CD4-positive, alpha-beta memory T cell (primary cell): ENCODE measurements around the gene LDLR. TPM values are rescaled to one million over a fixed set of nuclear protein-coding genes. Genes with fewer than 3 reads are reported as not detected.

ENCODE experiments used
- CTCF ChIA-PET: fragments of 350-600 bp; sonication (Branson Sonifier 250); formaldehyde crosslinking; loops from one replicate; lab custom pipeline; 2021; ENCODE audit warnings: inconsistent platforms; ENCODE audit not compliant: partially characterized antibody; lab: Charles Lee
- POLR2A ChIA-PET: fragments of 350-600 bp; sonication (Branson Sonifier 250); formaldehyde crosslinking; loops from one replicate; lab custom pipeline; 2021; ENCODE audit not compliant: partially characterized antibody; lab: Charles Lee
- DNase-seq, 5 donors: peaks; one replicate each; pipeline versions ENCODE4 v3.0.0 to v3.0.0-alpha.2; 2020 to 2022; ENCODE audit warnings: mixed read lengths in 1 of 5
- H3K27ac ChIP-seq: one replicate; pipeline ENCODE4 v1.7.0; 2013; ENCODE audit warnings: low read depth, low read length
- H3K27me3 ChIP-seq: 2 replicates; pipeline ENCODE4 v1.7.0; 2013; ENCODE audit warnings: mild to moderate bottlenecking, low read length, moderate library complexity; ENCODE audit not compliant: insufficient read depth
- H3K36me3 ChIP-seq: 2 replicates; pipeline ENCODE4 v1.7.0; 2013; ENCODE audit warnings: mild to moderate bottlenecking, low read length, moderate library complexity; ENCODE audit not compliant: insufficient read depth
- H3K4me1 ChIP-seq: 2 replicates; pipeline ENCODE4 v1.7.0; 2013; ENCODE audit warnings: mild to moderate bottlenecking, low read length, moderate library complexity; ENCODE audit not compliant: insufficient read depth
- H3K4me3 ChIP-seq, 2 donors: one replicate each; pipeline ENCODE4 v1.7.0; 2013; ENCODE audit warnings: low read length in 2 of 2, mild to moderate bottlenecking in 1 of 2
- H3K9me3 ChIP-seq, 2 donors: one replicate each; pipeline ENCODE4 v1.7.0; 2013; ENCODE audit warnings: low read length in 2 of 2, control low read depth in 1 of 2; ENCODE audit not compliant: control insufficient read depth in 1 of 2
- H3K27ac Mint-ChIP-seq, 7 donors: one replicate each; pipeline ENCODE4 v1.8.0; 2020 to 2021; ENCODE audit warnings: mixed read lengths in 7 of 7, mild to moderate bottlenecking in 6 of 7, inconsistent platforms in 3 of 7, moderate library complexity in 3 of 7
- H3K27me3 Mint-ChIP-seq, 2 donors: one replicate each; pipeline ENCODE4 v1.8.0; 2020 to 2021; ENCODE audit warnings: mixed read lengths in 2 of 2
- H3K36me3 Mint-ChIP-seq, 2 donors: one replicate each; pipeline ENCODE4 v1.8.0; 2020 to 2021; ENCODE audit warnings: mixed read lengths in 2 of 2, inconsistent platforms in 1 of 2, mild to moderate bottlenecking in 1 of 2
- H3K4me1 Mint-ChIP-seq, 4 donors: one replicate each; pipeline ENCODE4 v1.8.0; 2020 to 2021; ENCODE audit warnings: mixed read lengths in 4 of 4, mild to moderate bottlenecking in 1 of 4
- H3K4me3 Mint-ChIP-seq, 8 donors: one replicate each; pipeline ENCODE4 v1.8.0; 2020 to 2021; ENCODE audit warnings: mixed read lengths in 8 of 8, mild to moderate bottlenecking in 7 of 8, moderate library complexity in 6 of 8, inconsistent platforms in 3 of 8
- H3K9me3 Mint-ChIP-seq, 8 donors: one replicate each; pipeline ENCODE4 v1.8.0; 2020 to 2021; ENCODE audit warnings: mixed read lengths in 8 of 8, mild to moderate bottlenecking in 5 of 8, inconsistent platforms in 3 of 8, moderate library complexity in 1 of 8
- intact Hi-C: fragments of 100-400 bp; cut with micrococcal nuclease; formaldehyde crosslinking; loops from one replicate; pipeline ENCODE4 v1.15.1; 2023
- microRNA-seq: library from miRNA; unstranded; fragments of <30 nt; microRNA quantifications from one replicate; pipeline ENCODE4 v1.2.0, GENCODE V29; 2021; ENCODE audit warnings: borderline replicate concordance, borderline number of aligned reads, borderline microRNAs expressed, mixed read lengths
- polyA plus RNA-seq, 2 donors: library from polyadenylated mRNA; unstranded; fragments of 300-500 nt; fragmentation: Illumina TruSeq; gene quantifications; one replicate each; pipeline ENCODE4 v1.2.3, GENCODE V29; 2021
- total RNA-seq, 2 experiments: library from RNA; stranded (reverse); gene quantifications; one replicate each; pipeline ENCODE4 v1.2.3, GENCODE V29; 2021

LDLR gene
- total and polyA plus RNA-seq, 4 experiments from 2014 or later, result 4.4 to 27.0 (median 15.4) TPM

- Histone ChIP-seq H3K27ac (no peak overlapping the region), H3K27me3 (no peaks in the 10 kb centered on the region), H3K4me1 (peaks cover 9% of the 10 kb centered on the region), H3K4me3 (no peak overlapping the region), H3K9me3 (no peaks in the 10 kb centered on the region), H3K36me3 (no peaks in the 10 kb centered on the region)
- no peak overlapping the region for H3K4me3 Mint-ChIP-seq
- DNase-seq, result no peak
- CTCF ChIA-PET, result no interaction called here
- H3K36me3 Mint-ChIP-seq, result no peaks in the 10 kb centered on the region
- peaks cover 3 to 15% (median 7%) of the 10 kb centered on the region in 4 donors for H3K4me1 Mint-ChIP-seq
- H3K27ac Mint-ChIP-seq, result no peak overlapping the region
- peaks cover 0 to 4% of the 10 kb centered on the region in 2 donors for H3K27me3 Mint-ChIP-seq
- POLR2A ChIA-PET, result no interaction called here
- no peaks in the 10 kb centered on the region for H3K9me3 Mint-ChIP-seq
- intact Hi-C loops, result no loop called here
These were observed 92.2 kb downstream of the LDLR start for GRCh38 chr19:11181488-11181887.

Small RNAs within 50 kb of the gene (microRNA-seq; reads per million reads assigned to microRNA genes)
- gene MIR6886, result not detected

Other genes with a start within 250 kb of the LDLR start
- under 1 TPM; 0.36 to 0.49 TPM for gene C19orf38, start 241.0 kb upstream of the LDLR start, total RNA-seq
- gene C19orf38, start 241.0 kb upstream of the LDLR start, polyA plus RNA-seq, result under 1 TPM in 1 of 2 donors, not detected in 1; 0.21 TPM
- 10 to 100 TPM; 25.2 to 26.5 TPM for gene CARM1, start 217.9 kb upstream of the LDLR start, total RNA-seq
- gene CARM1, start 217.9 kb upstream of the LDLR start, polyA plus RNA-seq, result 1 to 10 TPM in 1 of 2 donors, under 1 TPM in 1; 0.71 to 1.8 TPM
- 10 to 100 TPM; 29.6 TPM for gene YIPF2, start 160.8 kb upstream of the LDLR start, total RNA-seq
- gene YIPF2, start 160.8 kb upstream of the LDLR start, polyA plus RNA-seq, result 10 to 100 TPM; 12.2 to 14.0 TPM
- 10 to 100 TPM; 39.6 to 40.9 TPM for gene TIMM29, start 160.7 kb upstream of the LDLR start, total RNA-seq
- gene TIMM29, start 160.7 kb upstream of the LDLR start, polyA plus RNA-seq, result 10 to 100 TPM; 17.7 to 34.6 TPM
- gene SMARCA4, start 128.4 kb upstream of the LDLR start, total RNA-seq, result 100 to 1,000 TPM in 1 of 2 experiments, 10 to 100 TPM in 1; 94.2 to 118 TPM
- gene SMARCA4, start 128.4 kb upstream of the LDLR start, polyA plus RNA-seq, result 10 to 100 TPM in 1 of 2 donors, 1 to 10 TPM in 1; 2.1 to 42.0 TPM
- 1 to 10 TPM in 1 of 2 experiments, under 1 TPM in 1; 0.84 to 1.9 TPM for gene SPC24, start 66.3 kb downstream of the LDLR start, total RNA-seq
- under 1 TPM in 1 of 2 donors, not detected in 1; 0.32 TPM for gene SPC24, start 66.3 kb downstream of the LDLR start, polyA plus RNA-seq
- gene KANK2, start 108.1 kb downstream of the LDLR start, total RNA-seq, result under 1 TPM; 0.39 to 0.52 TPM
- under 1 TPM in 1 of 2 donors, not detected in 1; 0.17 TPM for gene KANK2, start 108.1 kb downstream of the LDLR start, polyA plus RNA-seq
- not detected for gene ANGPTL8, start 150.2 kb downstream of the LDLR start, total RNA-seq
- not detected for gene ANGPTL8, start 150.2 kb downstream of the LDLR start, polyA plus RNA-seq
- gene DOCK6, start 173.1 kb downstream of the LDLR start, total RNA-seq, result under 1 TPM; 0.30 to 0.64 TPM
- gene DOCK6, start 173.1 kb downstream of the LDLR start, polyA plus RNA-seq, result not detected
- not detected for gene TSPAN16, start 206.7 kb downstream of the LDLR start, total RNA-seq
- not detected for gene TSPAN16, start 206.7 kb downstream of the LDLR start, polyA plus RNA-seq